HCT116 (cell line): ENCODE results near the gene GRK5. TPM values are rescaled to one million over a fixed set of nuclear protein-coding genes. Genes with fewer than 3 reads are reported as not detected.

Experiments
- ATAC-seq: fragments of 200-7000 bp; cut with Tn5 transposase; 2 replicates; pipeline ENCODE4 v1.9.1; 2020; ENCODE audit warnings: mild to moderate bottlenecking, moderate library complexity
- BruUV-seq: library from RNA; stranded (reverse); fragments of 400-500 nt; replicated peaks from 2 replicates; lab custom pipeline; 2021; lab: Mats Ljungman, UMichigan
- CTCF ChIA-PET: fragments of 300-600 bp; sonication (Branson Sonifier 250); formaldehyde crosslinking; loops from one replicate; lab custom pipeline; 2021; ENCODE audit warnings: antibody characterized with exemption; lab: Charles Lee
- POLR2A ChIA-PET: fragments of 300-600, 350-600 bp; sonication (Branson Sonifier 250); formaldehyde crosslinking; loops from one replicate; lab custom pipeline; 2021; ENCODE audit warnings: antibody characterized with exemption; lab: Charles Lee
- RAD21 ChIA-PET, 2 experiments: fragments of 300-600 bp; sonication (Branson Sonifier 250); formaldehyde crosslinking; loops; one replicate each; lab custom pipeline; 2023; ENCODE audit warnings: low total read pairs in 2 of 2; ENCODE audit not compliant: uncharacterized antibody in 2 of 2, unreplicated experiment in 2 of 2, low non-redundant PET in 1 of 2; lab: Charles Lee
- DNase-seq: peaks from one replicate; pipeline ENCODE4 v3.0.0-alpha.2; 2010; ENCODE audit warnings: low read depth, low spot score
- H2AFZ ChIP-seq: fragments of 200-600 bp; shearing (Covaris generic), sonication (generic); 2 replicates; pipeline ENCODE4 v1.6.1; 2017; ENCODE audit warnings: low read depth, mixed run types, mixed read lengths, antibody characterized with exemption, low read length; ENCODE audit not compliant: poor library complexity, severe bottlenecking
- H3K27ac ChIP-seq: 2 replicates; pipeline ENCODE4 v1.5.1; 2012; ENCODE audit warnings: low read depth, low read length
- H3K27me3 ChIP-seq: fragments of 200-600 bp; sonication (generic); 2 replicates; pipeline ENCODE4 v1.6.1; 2016; ENCODE audit warnings: mixed run types, low read length, mixed read lengths; ENCODE audit not compliant: insufficient read depth
- H3K36me3 ChIP-seq, 2 experiments: fragments of 200-500 bp in 1 of 2; fragments of 200-600 bp in 1 of 2; sonication (Bioruptor generic) in 1 of 2; sonication (generic) in 1 of 2; 2 replicates each; pipeline versions ENCODE4 v1.5.1 to v1.6.1; 2014 to 2016; ENCODE audit warnings: low read length in 2 of 2, inconsistent platforms in 1 of 2, mixed read lengths in 1 of 2, mixed run types in 1 of 2; ENCODE audit not compliant: insufficient read depth in 2 of 2, control insufficient read depth in 1 of 2
- H3K4me1 ChIP-seq, 2 experiments: fragments of 200-600 bp in 1 of 2; sonication (generic) in 1 of 2; 2 replicates each; pipeline versions ENCODE4 v1.5.1 to v1.6.1; 2012 to 2017; ENCODE audit warnings: low read length in 2 of 2, inconsistent platforms in 1 of 2, mild to moderate bottlenecking in 1 of 2, mixed read lengths in 1 of 2, mixed run types in 1 of 2, moderate library complexity in 1 of 2; ENCODE audit not compliant: insufficient read depth in 2 of 2, control insufficient read depth in 1 of 2
- H3K4me2 ChIP-seq: fragments of 200-600 bp; sonication (generic); 2 replicates; pipeline ENCODE4 v1.6.1; 2017; ENCODE audit warnings: mixed run types, low read length, mixed read lengths
- H3K4me3 ChIP-seq, 2 experiments: fragments of 200-600 bp in 1 of 2; sonication (generic) in 1 of 2; replicated peaks in 1 of 2; 2 replicates each; pipeline ENCODE4 v1.5.1; 2011 to 2016; ENCODE audit warnings: low read length in 2 of 2, control low read depth in 1 of 2, low read depth in 1 of 2, mild to moderate bottlenecking in 1 of 2, mixed read lengths in 1 of 2, mixed run types in 1 of 2
- H3K79me2 ChIP-seq: fragments of 200-600 bp; sonication (generic); 2 replicates; pipeline ENCODE4 v1.6.1; 2017; ENCODE audit warnings: mild to moderate bottlenecking, mixed run types, low read length, moderate library complexity, mixed read lengths; ENCODE audit not compliant: insufficient read depth
- H3K9ac ChIP-seq: fragments of 200-600 bp; sonication (generic); 2 replicates; pipeline ENCODE4 v1.6.1; 2016; ENCODE audit warnings: low read length, mixed read lengths
- H3K9me2 ChIP-seq: fragments of 200-600 bp; sonication (generic), shearing (Covaris generic); 2 replicates; pipeline ENCODE4 v1.6.1; 2017; ENCODE audit warnings: mixed run types, mild to moderate bottlenecking, moderate library complexity; ENCODE audit not compliant: insufficient read depth
- H3K9me3 ChIP-seq, 2 experiments: fragments of 200-500 bp in 1 of 2; fragments of 200-600 bp in 1 of 2; sonication (Bioruptor generic) in 1 of 2; sonication (generic) in 1 of 2; 2 replicates each; pipeline ENCODE4 v1.6.1; 2014 to 2017; ENCODE audit warnings: low read length in 2 of 2, mixed read lengths in 2 of 2, inconsistent platforms in 1 of 2, low read depth in 1 of 2, mild to moderate bottlenecking in 1 of 2, mixed run types in 1 of 2, moderate library complexity in 1 of 2; ENCODE audit not compliant: control insufficient read depth in 1 of 2, insufficient read depth in 1 of 2
- H4K20me1 ChIP-seq: fragments of 200-600 bp; sonication (generic), shearing (Covaris generic); 2 replicates; pipeline ENCODE4 v1.6.1; 2017; ENCODE audit warnings: mixed run types, mild to moderate bottlenecking, moderate library complexity; ENCODE audit not compliant: insufficient read depth
- ATF3 ChIP-seq: IDR thresholded peaks from 2 replicates; pipeline ENCODE4 v1.6.1; 2012
- CBX3 ChIP-seq: IDR thresholded peaks from 2 replicates; pipeline ENCODE4 v1.6.1; 2012; ENCODE audit warnings: low read depth
- CEBPB ChIP-seq: IDR thresholded peaks from 2 replicates; pipeline ENCODE4 v1.6.1; 2012; ENCODE audit warnings: low read depth
- EGR1 ChIP-seq: IDR thresholded peaks from 2 replicates; pipeline ENCODE4 v1.6.1; 2012; ENCODE audit warnings: low read depth
- JUND ChIP-seq: IDR thresholded peaks from 2 replicates; pipeline ENCODE4 v1.6.1; 2012
- MAX ChIP-seq: IDR thresholded peaks from 2 replicates; pipeline ENCODE4 v1.6.1; 2012
- POLR2AphosphoS5 ChIP-seq: IDR thresholded peaks from 2 replicates; pipeline ENCODE4 v1.6.1; 2011; ENCODE audit warnings: mild to moderate bottlenecking, low read depth, low read length, moderate library complexity
- RAD21 ChIP-seq: IDR thresholded peaks from 2 replicates; pipeline ENCODE4 v1.6.1; 2012; ENCODE audit warnings: low read depth, mild to moderate bottlenecking
- REST ChIP-seq: IDR thresholded peaks from 2 replicates; pipeline ENCODE4 v1.6.1; 2012; ENCODE audit warnings: low read depth
- SIN3A ChIP-seq: IDR thresholded peaks from 2 replicates; pipeline ENCODE4 v1.6.1; 2012; ENCODE audit warnings: low read depth
- TCF7L2 ChIP-seq: IDR thresholded peaks from 2 replicates; pipeline ENCODE4 v1.7.0; 2011; ENCODE audit warnings: borderline replicate concordance, inconsistent platforms; ENCODE audit not compliant: insufficient read depth, insufficient read length; ENCODE audit errors: extremely low read depth
- YY1 ChIP-seq: IDR thresholded peaks from 2 replicates; pipeline ENCODE4 v1.6.1; 2011; ENCODE audit warnings: low read length, low read depth, moderate library complexity, mild to moderate bottlenecking; ENCODE audit not compliant: insufficient replicate concordance; ENCODE audit errors: extremely low read depth
- ZBTB33 ChIP-seq: IDR thresholded peaks from 2 replicates; pipeline ENCODE4 v1.6.1; 2011; ENCODE audit warnings: mild to moderate bottlenecking, low read length, moderate library complexity; ENCODE audit not compliant: insufficient replicate concordance; ENCODE audit errors: extremely low read depth
- ZFX ChIP-seq: fragments of 450-650 bp; IDR thresholded peaks from 2 replicates; pipeline ENCODE4 v1.6.1; 2017
- ZNF274 ChIP-seq: fragments of 200-500 bp; sonication (Bioruptor generic); IDR thresholded peaks from 2 replicates; pipeline ENCODE4 v1.6.1; 2014; ENCODE audit warnings: mild to moderate bottlenecking, low read depth, low read length, inconsistent platforms
- intact Hi-C: fragments of 100-400 bp; cut with micrococcal nuclease; formaldehyde crosslinking; loops from 2 replicates; pipeline ENCODE4 v1.10.0; 2022
- total RNA-seq: library from RNA; stranded (reverse); gene quantifications from one replicate; pipeline ENCODE4 v1.2.1, GENCODE V29; 2021; ENCODE audit not compliant: unreplicated experiment

GRK5 gene
- total RNA-seq, 1 experiment from 2014 or later: 7.3 TPM

- no peak for TF ChIP-seq REST
Measured at GRCh38 chr10:119377451-119377957, 170.1 kb downstream of the GRK5 start (continued).

GRCh38 chr10:119377958-119378736 lies 170.8 kb downstream of the GRK5 start:
- ATAC-seq: no peak
- RAD21 ChIA-PET: no interaction called here
- H3K4me1 ChIP-seq: no peaks in the 10 kb centered on the region
- H3K27me3 ChIP-seq: no peaks in the 10 kb centered on the region
- CTCF ChIA-PET: no interaction called here
- no peaks in the 10 kb centered on the region for H3K79me2 ChIP-seq
- H4K20me1 ChIP-seq: no peaks in the 10 kb centered on the region
- intact Hi-C loops: no loop called here
- no peak overlapping the region for H3K27ac ChIP-seq
- POLR2A ChIA-PET: no interaction called here
- no peak overlapping the region for H3K9ac ChIP-seq
- no TSS peak for BruUV-seq
- no peak overlapping the region for H2AFZ ChIP-seq
- no peak for DNase-seq
- no peaks in the 10 kb centered on the region for H3K9me3 ChIP-seq
- H3K4me2 ChIP-seq: no peak overlapping the region
- no peaks in the 10 kb centered on the region for H3K36me3 ChIP-seq
- no peak overlapping the region for H3K4me3 ChIP-seq
- no peaks in the 10 kb centered on the region for H3K9me2 ChIP-seq
- TF ChIP-seq ZFX: no peak
- TF ChIP-seq TCF7L2: no peak
- no peak for TF ChIP-seq POLR2AphosphoS5
- no peak for TF ChIP-seq YY1
- no peak for TF ChIP-seq RAD21
- no peak for TF ChIP-seq ZNF274
- TF ChIP-seq ATF3: no peak
- no peak for TF ChIP-seq MAX
- no peak for TF ChIP-seq CEBPB
- TF ChIP-seq CBX3: no peak
- no peak for TF ChIP-seq SIN3A
- no peak for TF ChIP-seq ZBTB33
- TF ChIP-seq EGR1: no peak
- no peak for TF ChIP-seq JUND
